GM12878 (cell line): ENCODE measurements around the gene APOL4. TPM values are rescaled to one million over a fixed set of nuclear protein-coding genes. Genes with fewer than 3 reads are reported as not detected.

ENCODE experiments used
- ATAC-seq: fragments of 200-7000 bp; cut with Tn5 transposase; 3 replicates; pipeline ENCODE4 v1.9.1; 2020; ENCODE audit warnings: mild to moderate bottlenecking, moderate library complexity
- BruUV-seq: library from RNA; stranded (reverse); fragments of 400-500 nt; replicated peaks from 2 replicates; lab custom pipeline; 2021; lab: Mats Ljungman, UMichigan
- CTCF ChIA-PET: fragments of 300-600 bp; sonication (Branson Sonifier 250); formaldehyde crosslinking; extraction: SDS; loops from one replicate; lab custom pipeline; 2021; ENCODE audit warnings: inconsistent platforms; lab: Yijun Ruan, JAX
- POLR2A ChIA-PET: fragments of 350-600 bp; formaldehyde crosslinking; extraction: SDS; loops from one replicate; lab custom pipeline; 2021; ENCODE audit warnings: inconsistent platforms; lab: Charles Lee
- RAD21 ChIA-PET: fragments of 300-600 bp; sonication (Branson Sonifier 250); formaldehyde crosslinking; loops from one replicate; lab custom pipeline; 2023; ENCODE audit warnings: antibody characterized with exemption; ENCODE audit not compliant: unreplicated experiment; lab: Charles Lee
- SMC1A ChIA-PET: fragments of 300-600 bp; sonication (Branson Sonifier 250); formaldehyde crosslinking; loops from one replicate; lab custom pipeline; 2023; ENCODE audit not compliant: unreplicated experiment, uncharacterized antibody; lab: Charles Lee
- DNase-seq: peaks from one replicate; pipeline ENCODE4 v3.0.0-alpha.2; 2011; ENCODE audit warnings: low read depth, low spot score
- FAIRE-seq: peaks from 3 replicates; lab custom pipeline; 2011; peaks lifted over from hg19 to GRCh38; lab: Jason Lieb, UNC
- H2AFZ ChIP-seq: 2 replicates; pipeline ENCODE4 v1.6.0; 2011; ENCODE audit warnings: low read depth, low read length, control low read depth; ENCODE audit not compliant: control insufficient read depth
- H3K27ac ChIP-seq: 2 replicates; pipeline ENCODE4 v1.5.1; 2011; ENCODE audit warnings: control low read depth; ENCODE audit not compliant: control insufficient read depth, insufficient read depth
- H3K27me3 ChIP-seq, 2 experiments: replicated peaks in 1 of 2; 2 replicates each; pipeline versions ENCODE4 v1.6.0 to v1.6.1; 2011; ENCODE audit warnings: low read length in 1 of 2; ENCODE audit not compliant: control insufficient read depth in 2 of 2, insufficient read depth in 2 of 2
- H3K36me3 ChIP-seq, 2 experiments: 2 replicates each; pipeline ENCODE4 v1.5.1; 2011; ENCODE audit warnings: low read length in 1 of 2; ENCODE audit not compliant: control insufficient read depth in 2 of 2, insufficient read depth in 2 of 2
- H3K4me1 ChIP-seq: 2 replicates; pipeline ENCODE4 v1.6.1; 2011; ENCODE audit warnings: mild to moderate bottlenecking, low read length, moderate library complexity, mixed read lengths; ENCODE audit not compliant: control insufficient read depth, insufficient read depth
- H3K4me2 ChIP-seq: 2 replicates; pipeline ENCODE4 v1.6.0; 2011; ENCODE audit warnings: control low read depth; ENCODE audit not compliant: control insufficient read depth, insufficient read depth
- H3K4me3 ChIP-seq: fragments of 200-600 bp; sonication (generic); 2 replicates; pipeline ENCODE4 v1.5.1; 2016
- H3K79me2 ChIP-seq: 2 replicates; pipeline ENCODE4 v1.6.0; 2011; ENCODE audit warnings: low read length; ENCODE audit not compliant: control insufficient read depth, insufficient read depth
- H3K9ac ChIP-seq: 2 replicates; pipeline ENCODE4 v1.8.0; 2011; ENCODE audit warnings: low read length, control low read depth, mixed read lengths; ENCODE audit not compliant: control insufficient read depth, insufficient read depth
- H3K9me3 ChIP-seq: replicated peaks from 3 replicates; pipeline ENCODE4 v1.5.1; 2011; ENCODE audit warnings: mild to moderate bottlenecking, low read length; ENCODE audit not compliant: control insufficient read depth, insufficient read depth
- H4K20me1 ChIP-seq: 2 replicates; pipeline ENCODE4 v1.6.0; 2011; ENCODE audit not compliant: control insufficient read depth, insufficient read depth
- CHD2 ChIP-seq: IDR thresholded peaks from 2 replicates; pipeline ENCODE4 v1.6.1; 2011; ENCODE audit warnings: low read depth, low read length, improper control_type of control experiment, borderline replicate concordance
- JUNB ChIP-seq: IDR thresholded peaks from 2 replicates; pipeline ENCODE4 v1.6.1; 2016; ENCODE audit warnings: antibody characterized with exemption, mild to moderate bottlenecking
- RB1 ChIP-seq: fragments of 450-650 bp; formaldehyde crosslinking; IDR thresholded peaks from 2 replicates; pipeline ENCODE4 v1.6.1; 2017; ENCODE audit warnings: mild to moderate bottlenecking, borderline replicate concordance
- RUNX3 ChIP-seq: IDR thresholded peaks from 2 replicates; pipeline ENCODE4 v1.6.1; 2012; ENCODE audit warnings: low read length, inconsistent platforms
- SUZ12 ChIP-seq: fragments of 200-600 bp; sonication (generic); IDR thresholded peaks from one replicate; pipeline ENCODE4 v1.6.1; 2018; ENCODE audit warnings: antibody characterized with exemption, mild to moderate bottlenecking; ENCODE audit not compliant: unreplicated experiment
- ZBED1 ChIP-seq: IDR thresholded peaks from 2 replicates; pipeline ENCODE4 v1.6.1; 2016; ENCODE audit warnings: borderline replicate concordance
- ZSCAN29 ChIP-seq: fragments of 450-650 bp; IDR thresholded peaks from 2 replicates; pipeline ENCODE4 v1.6.1; 2017; ENCODE audit warnings: mild to moderate bottlenecking, moderate library complexity
- WGBS: methylation state at CpG from one replicate; pipeline ENCODE4 v1.1.6; 2016; ENCODE audit warnings: low lambda C conversion rate; ENCODE audit not compliant: insufficient replicate concordance, insufficient coverage; ENCODE audit errors: missing lambda C conversion rate; 5-methylcytosine and 5-hydroxymethylcytosine counted together
- in situ Hi-C: fragments of 300-500 bp; cut with MboI; formaldehyde crosslinking; loops from 9 replicates; pipeline ENCODE4 v1.14.3; 2018; ENCODE audit warnings: mixed read lengths
- intact Hi-C: fragments of 100-400 bp; cut with micrococcal nuclease; formaldehyde crosslinking; loops from one replicate; pipeline ENCODE4 v1.14.2; 2022; ENCODE audit not compliant: unreplicated experiment
- polyA plus RNA-seq, 11 experiments: library from polyadenylated mRNA; depleted of rRNA in 4 of 11; unstranded in 6 of 11; stranded (reverse) in 5 of 11; fragments of >200 nt; fragmentation: Nextera tagmentation in 4 of 11; fragmentation: Illumina TruSeq in 1 of 11; extraction: Ambion mirVana in 4 of 11; extraction: Trizol in 1 of 11; gene quantifications; 1 replicate in 1 of 11; 2 replicates in 10 of 11; pipeline versions ENCODE4 v1.2.1 to v1.2.3, GENCODE V29; 2011 to 2016; ENCODE audit warnings: inconsistent platforms in 2 of 11, missing spikeins in 2 of 11, low read depth in 1 of 11
- total RNA-seq, 4 experiments: library from RNA; depleted of rRNA in 3 of 4; stranded (reverse); fragments of >200 nt in 3 of 4; fragmentation: Illumina TruSeq in 1 of 4; extraction: Trizol in 1 of 4; gene quantifications; 2 replicates each; pipeline versions ENCODE4 v1.2.1 to v1.2.3, GENCODE V29; 2013 to 2021
- TF ChIP-seq, protein P1 (sequence below): fragments of 450-650 bp; IDR thresholded peaks from 2 replicates; pipeline ENCODE4 v1.6.1; 2017; ENCODE audit warnings: mild to moderate bottlenecking, moderate library complexity

Gene APOL4
- total and polyA plus RNA-seq, 10 of the 15 experiments (the other 5 are each of a cell fraction or from before 2014, with no cell fraction given) = 0.03 to 0.24 (median 0.19) TPM; not detected in 7

DNA sequence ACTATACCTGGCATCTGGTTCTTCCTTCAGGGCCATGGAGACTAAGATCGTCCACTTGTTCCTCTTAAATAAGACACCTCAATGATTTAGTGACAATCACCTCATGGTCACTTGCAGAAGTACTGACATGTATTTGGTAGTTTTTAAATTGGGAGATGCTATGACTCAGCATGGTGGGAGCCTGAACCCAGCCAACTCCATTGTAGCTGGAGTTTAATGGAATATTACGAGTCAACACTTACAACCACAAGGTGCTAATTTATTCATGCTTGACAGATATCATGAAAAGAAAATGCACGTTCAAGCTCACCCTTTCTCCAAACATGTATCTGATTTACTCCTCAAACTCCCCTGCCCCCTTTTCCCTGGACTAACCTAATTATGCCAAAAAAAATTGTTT, 24.4 kb downstream of the APOL4 start:
- ATAC-seq = no peak
- POLR2A ChIA-PET = interaction anchor here (1.3 to 1.6 kb wide), 2 partner anchors 14 to 16 kb away, joined by 4 to 5 read pairs; partner anchors contain the start of gene APOL3
- Histone ChIP-seq H3K4me2 (no peak overlapping the region), H3K9me3 (no peaks in the 10 kb centered on the region), H3K36me3 (no peaks in the 10 kb centered on the region), H3K4me3 (no peak overlapping the region), H3K4me1 (no peaks in the 10 kb centered on the region), H3K27ac (no peak overlapping the region), H3K9ac (no peak overlapping the region), H2AFZ (no peak overlapping the region), H3K27me3 (no peaks in the 10 kb centered on the region), H4K20me1 (no peaks in the 10 kb centered on the region)
- CTCF ChIA-PET = interaction anchor here (0.6 to 7.4 kb wide), 12 partner anchors 16 to 548 kb away, joined by 3 to 150 read pairs (median 11); partner anchors contain the start of gene APOL3
- RAD21 ChIA-PET = interaction anchor here (1.7 to 5.0 kb wide), 2 partner anchors 15 to 111 kb away, joined by 4 to 71 read pairs; partner anchors contain the start of gene APOL3
- FAIRE-seq = peak; percentile 57
- BruUV-seq = no TSS peak
- SMC1A ChIA-PET = interaction anchor here (0.6 to 11.2 kb wide), 9 partner anchors 16 to 246 kb away, joined by 3 to 154 read pairs (median 4); partner anchors contain the start of gene APOL3
- intact Hi-C loops = no loop called here
- 87% methylated on average over 3 of the region's 3 CpGs for WGBS
- TF ChIP-seq RUNX3 (no peak), ZSCAN29 (no peak), JUNB (no peak), RB1 (no peak)
- TF ChIP-seq, all 136 proteins: peak for 0
- no peaks in the 10 kb centered on the region for H3K79me2 ChIP-seq
- DNase-seq = no peak
- in situ Hi-C loops = no loop called here

DNA sequence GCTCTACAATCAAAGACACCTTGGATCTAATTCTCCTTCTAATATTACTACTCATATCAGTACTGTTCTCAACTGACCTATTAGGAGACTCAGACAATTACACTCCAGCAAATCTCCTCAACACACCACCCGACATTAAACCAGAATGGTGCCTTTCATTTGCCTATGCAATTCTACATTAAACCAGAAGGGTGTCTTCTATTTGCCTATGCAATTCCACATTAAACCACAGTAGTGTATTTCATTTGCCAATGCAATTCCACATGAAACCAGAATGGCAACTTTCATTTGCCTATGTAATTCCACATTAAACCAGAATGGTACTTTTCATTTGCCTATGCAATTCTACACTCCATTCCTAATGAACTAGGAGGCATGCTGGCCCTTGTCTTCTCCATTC, 25.7 kb downstream of the APOL4 start:
- no peak for ATAC-seq
- Histone ChIP-seq H2AFZ (no peak overlapping the region), H3K36me3 (no peaks in the 10 kb centered on the region)
- CTCF ChIA-PET = interaction anchor here (3.2 to 7.4 kb wide), 4 partner anchors 15 to 102 kb away, joined by 13 to 150 read pairs (median 87); partner anchors contain the start of gene APOL3
- TF ChIP-seq, protein P1, sequence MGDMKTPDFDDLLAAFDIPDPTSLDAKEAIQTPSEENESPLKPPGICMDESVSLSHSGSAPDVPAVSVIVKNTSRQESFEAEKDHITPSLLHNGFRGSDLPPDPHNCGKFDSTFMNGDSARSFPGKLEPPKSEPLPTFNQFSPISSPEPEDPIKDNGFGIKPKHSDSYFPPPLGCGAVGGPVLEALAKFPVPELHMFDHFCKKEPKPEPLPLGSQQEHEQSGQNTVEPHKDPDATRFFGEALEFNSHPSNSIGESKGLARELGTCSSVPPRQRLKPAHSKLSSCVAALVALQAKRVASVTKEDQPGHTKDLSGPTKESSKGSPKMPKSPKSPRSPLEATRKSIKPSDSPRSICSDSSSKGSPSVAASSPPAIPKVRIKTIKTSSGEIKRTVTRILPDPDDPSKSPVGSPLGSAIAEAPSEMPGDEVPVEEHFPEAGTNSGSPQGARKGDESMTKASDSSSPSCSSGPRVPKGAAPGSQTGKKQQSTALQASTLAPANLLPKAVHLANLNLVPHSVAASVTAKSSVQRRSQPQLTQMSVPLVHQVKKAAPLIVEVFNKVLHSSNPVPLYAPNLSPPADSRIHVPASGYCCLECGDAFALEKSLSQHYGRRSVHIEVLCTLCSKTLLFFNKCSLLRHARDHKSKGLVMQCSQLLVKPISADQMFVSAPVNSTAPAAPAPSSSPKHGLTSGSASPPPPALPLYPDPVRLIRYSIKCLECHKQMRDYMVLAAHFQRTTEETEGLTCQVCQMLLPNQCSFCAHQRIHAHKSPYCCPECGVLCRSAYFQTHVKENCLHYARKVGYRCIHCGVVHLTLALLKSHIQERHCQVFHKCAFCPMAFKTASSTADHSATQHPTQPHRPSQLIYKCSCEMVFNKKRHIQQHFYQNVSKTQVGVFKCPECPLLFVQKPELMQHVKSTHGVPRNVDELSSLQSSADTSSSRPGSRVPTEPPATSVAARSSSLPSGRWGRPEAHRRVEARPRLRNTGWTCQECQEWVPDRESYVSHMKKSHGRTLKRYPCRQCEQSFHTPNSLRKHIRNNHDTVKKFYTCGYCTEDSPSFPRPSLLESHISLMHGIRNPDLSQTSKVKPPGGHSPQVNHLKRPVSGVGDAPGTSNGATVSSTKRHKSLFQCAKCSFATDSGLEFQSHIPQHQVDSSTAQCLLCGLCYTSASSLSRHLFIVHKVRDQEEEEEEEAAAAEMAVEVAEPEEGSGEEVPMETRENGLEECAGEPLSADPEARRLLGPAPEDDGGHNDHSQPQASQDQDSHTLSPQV = no peak
- TF ChIP-seq SUZ12 (no peak), CHD2 (no peak), ZBED1 (no peak)
- TF ChIP-seq, all 136 proteins: peak for 0
- Histone ChIP-seq H4K20me1 (no peaks in the 10 kb centered on the region), H3K79me2 (no peaks in the 10 kb centered on the region), H3K9me3 (no peaks in the 10 kb centered on the region), H3K9ac (no peak overlapping the region), H3K27me3 (no peaks in the 10 kb centered on the region), H3K4me3 (no peak overlapping the region), H3K27ac (no peak overlapping the region), H3K4me2 (no peak overlapping the region), H3K4me1 (no peaks in the 10 kb centered on the region)
- POLR2A ChIA-PET = no interaction called here
- in situ Hi-C loops (no loop called here), intact Hi-C loops (no loop called here)
- FAIRE-seq (no peak), DNase-seq (no peak)
- 96% methylated on average over 1 of the region's 1 CpG for WGBS
- RAD21 ChIA-PET = no interaction called here
- BruUV-seq = no TSS peak
- SMC1A ChIA-PET = interaction anchor here (6.2 to 11.2 kb wide), 2 partner anchors 14 to 23 kb away, joined by 32 to 154 read pairs; partner anchors contain the start of gene APOL3
